A549 (cell line): Measurements from ENCODE around the gene UBTD1. TPM values are rescaled to one million over a fixed set of nuclear protein-coding genes. Genes with fewer than 3 reads are reported as not detected.

ENCODE experiments used
- ATAC-seq, 2 experiments: fragments of 200-7000 bp in 1 of 2; fragments of >200 bp in 1 of 2; cut with Nextera tagmentation in 1 of 2; cut with Tn5 transposase in 1 of 2; 3 replicates each; pipeline versions ENCODE4 v1.8.0 to v1.9.1; 2018 to 2020; ENCODE audit warnings: mild to moderate bottlenecking in 1 of 2, moderate library complexity in 1 of 2
- CTCF ChIA-PET: fragments of 300-600 bp; sonication (Branson Sonifier 250); formaldehyde crosslinking; extraction: SDS; loops from one replicate; lab custom pipeline; 2021; ENCODE audit warnings: antibody characterized with exemption, inconsistent platforms; lab: Yijun Ruan, JAX
- POLR2A ChIA-PET: fragments of 350-600 bp; formaldehyde crosslinking; extraction: SDS; loops from one replicate; lab custom pipeline; 2021; ENCODE audit warnings: antibody characterized with exemption, inconsistent platforms; lab: Yijun Ruan, JAX
- DNase-seq, 2 experiments: peaks; one replicate each; pipeline versions ENCODE4 v3.0.0 to v3.0.0-alpha.2; 2011 to 2016; ENCODE audit warnings: low read depth in 1 of 2, low spot score in 1 of 2
- FAIRE-seq: peaks from 2 replicates; lab custom pipeline; 2011; peaks lifted over from hg19 to GRCh38; lab: Jason Lieb, UNC
- H3K27ac ChIP-seq, 2 experiments: fragments of >200 bp; sonication (Bioruptor Twin); formaldehyde crosslinking; 3 replicates each; pipeline ENCODE4 v1.5.1; 2016 to 2017
- H3K4me1 ChIP-seq: fragments of >200 bp; sonication (Bioruptor Twin); formaldehyde crosslinking; 3 replicates; pipeline ENCODE4 v1.6.1; 2016
- H3K4me2 ChIP-seq: fragments of >200 bp; sonication (Bioruptor Twin); formaldehyde crosslinking; 3 replicates; pipeline ENCODE4 v1.6.1; 2016
- H3K4me3 ChIP-seq: fragments of >200 bp; sonication (Bioruptor Twin); formaldehyde crosslinking; 3 replicates; pipeline ENCODE4 v1.5.1; 2016
- H3K9me3 ChIP-seq: fragments of >200 bp; sonication (Bioruptor Twin); formaldehyde crosslinking; 3 replicates; pipeline ENCODE4 v1.6.1; 2016
- BHLHE40 ChIP-seq: IDR thresholded peaks from 2 replicates; pipeline ENCODE4 v1.6.1; 2012; ENCODE audit warnings: low read depth, low read length, inconsistent platforms
- CBX2 ChIP-seq: fragments of 200-600 bp; sonication (generic); IDR thresholded peaks from 2 replicates; pipeline ENCODE4 v1.6.1; 2016; ENCODE audit warnings: low read depth, mild to moderate bottlenecking, borderline replicate concordance
- CHD2 ChIP-seq: fragments of 150-350 bp; IDR thresholded peaks from 2 replicates; pipeline ENCODE4 v1.6.1; 2014; ENCODE audit warnings: low read length; ENCODE audit not compliant: partially characterized antibody
- CHD4 ChIP-seq: fragments of 200-600 bp; sonication (generic); IDR thresholded peaks from 2 replicates; pipeline ENCODE4 v1.6.1; 2016; ENCODE audit warnings: antibody characterized with exemption, mild to moderate bottlenecking, borderline replicate concordance
- EHF ChIP-seq: fragments of 250-450 bp; sonication (Bioruptor Pico); IDR thresholded peaks from 2 replicates; pipeline ENCODE4 v1.5.0; 2020; ENCODE audit warnings: mild to moderate bottlenecking
- ELK1 ChIP-seq: fragments of 150-350 bp; IDR thresholded peaks from 2 replicates; pipeline ENCODE4 v1.6.1; 2014; ENCODE audit warnings: low read depth, mild to moderate bottlenecking, low read length
- EP300 ChIP-seq, 2 experiments: fragments of >200 bp; sonication (Bioruptor Twin); formaldehyde crosslinking; IDR thresholded peaks; 2 replicates in 1 of 2; 3 replicates in 1 of 2; pipeline ENCODE4 v1.6.1; 2016 to 2017
- FOXS1 ChIP-seq: fragments of 250-450 bp; sonication (Bioruptor Pico); IDR thresholded peaks from 2 replicates; pipeline ENCODE4 v1.5.0; 2020; ENCODE audit warnings: mild to moderate bottlenecking, moderate library complexity
- HOXB5 ChIP-seq: fragments of 250-450 bp; sonication (Bioruptor Pico); IDR thresholded peaks from 2 replicates; pipeline ENCODE4 v1.5.0; 2020; ENCODE audit warnings: mild to moderate bottlenecking, moderate library complexity
- JUN ChIP-seq, 2 experiments: fragments of >200 bp; sonication (Bioruptor Twin); formaldehyde crosslinking; IDR thresholded peaks; 2 replicates in 1 of 2; 3 replicates in 1 of 2; pipeline ENCODE4 v1.6.1; 2016 to 2017
- MAZ ChIP-seq: fragments of 150-350 bp; IDR thresholded peaks from 2 replicates; pipeline ENCODE4 v1.6.1; 2014; ENCODE audit warnings: antibody characterized with exemption, low read depth, low read length, borderline replicate concordance
- NFE2L2 ChIP-seq: fragments of 150-350 bp; conservative IDR thresholded peaks from 2 replicates; pipeline ENCODE4 v1.6.1; 2014; ENCODE audit warnings: low read length
- PBX3 ChIP-seq: IDR thresholded peaks from 2 replicates; pipeline ENCODE4 v1.6.1; 2012
- PHF8 ChIP-seq: fragments of 200-600 bp; sonication (generic); IDR thresholded peaks from 2 replicates; pipeline ENCODE4 v1.6.1; 2016; ENCODE audit warnings: low read depth, mild to moderate bottlenecking, antibody characterized with exemption, moderate library complexity, borderline replicate concordance
- RNF2 ChIP-seq: fragments of 200-600 bp; sonication (generic); IDR thresholded peaks from 2 replicates; pipeline ENCODE4 v1.6.1; 2016; ENCODE audit warnings: low read depth, mild to moderate bottlenecking, antibody characterized with exemption, moderate library complexity, borderline replicate concordance
- SMC3 ChIP-seq: fragments of >200 bp; sonication (Bioruptor Twin); formaldehyde crosslinking; IDR thresholded peaks from 3 replicates; pipeline ENCODE4 v1.6.1; 2018; ENCODE audit warnings: inconsistent platforms
- TFCP2L1 ChIP-seq: fragments of 250-450 bp; sonication (Bioruptor Pico); IDR thresholded peaks from 2 replicates; pipeline ENCODE4 v1.5.0; 2021; ENCODE audit warnings: mild to moderate bottlenecking
- USF2 ChIP-seq: fragments of 450-650 bp; IDR thresholded peaks from 2 replicates; pipeline ENCODE4 v1.6.1; 2014; ENCODE audit warnings: antibody characterized with exemption
- ZFP36 ChIP-seq: fragments of 450-650 bp; IDR thresholded peaks from 2 replicates; pipeline ENCODE4 v1.6.1; 2014; ENCODE audit warnings: borderline replicate concordance; ENCODE audit not compliant: partially characterized antibody
- WGBS: methylation state at CpG from one replicate; pipeline ENCODE4 v1.1.6; 2017; ENCODE audit errors: missing lambda C conversion rate; 5-methylcytosine and 5-hydroxymethylcytosine counted together
- polyA plus RNA-seq, 4 experiments: library from polyadenylated mRNA; depleted of rRNA in 3 of 4; stranded (reverse); fragments of >200 nt; fragmentation: RNase III in 1 of 4; extraction: RNeasy Plus Mini Kit Qiagen cat#74134 plus additional on column Dnase treatment in 1 of 4; gene quantifications; 2 replicates in 3 of 4; 3 replicates in 1 of 4; pipeline ENCODE4 v1.2.3, GENCODE V29; 2011 to 2017
- TF ChIP-seq, protein P1 (sequence below): fragments of >200 bp; sonication (Bioruptor Twin); formaldehyde crosslinking; IDR thresholded peaks from 2 replicates; pipeline ENCODE4 v1.6.1; 2016
- TF ChIP-seq, protein P2 (sequence below): fragments of >200 bp; sonication (Bioruptor Twin); formaldehyde crosslinking; IDR thresholded peaks from 3 replicates; pipeline ENCODE4 v1.6.1; 2016
- TF ChIP-seq, protein P3 (sequence below): fragments of >200 bp; sonication (Bioruptor Twin); formaldehyde crosslinking; IDR thresholded peaks from 3 replicates; pipeline ENCODE4 v1.5.1; 2016

Gene UBTD1
- polyA plus RNA-seq, 2 of the 4 experiments (the other 2 are of a cell fraction) = 5.9 to 11.6 TPM

- H3K27ac ChIP-seq = no peak overlapping the region
- FAIRE-seq = no peak
- H3K4me1 ChIP-seq = peaks cover 4% of the 10 kb centered on the region; the same call in 2 of the 3 replicates
- H3K4me2 ChIP-seq = no peak overlapping the region
- DNase-seq = no peak
- CTCF ChIA-PET = interaction anchor here (1.1 to 12.9 kb wide), 10 partner anchors 8 to 155 kb away, joined by 3 to 218 read pairs (median 4); no protein-coding TSS in a partner anchor
- H3K9me3 ChIP-seq = no peaks in the 10 kb centered on the region
- POLR2A ChIA-PET = no interaction called here
- no peak for ATAC-seq
- H3K4me3 ChIP-seq = no peak overlapping the region
- 75% methylated on average over 7 of the region's 7 CpGs for WGBS
- no peak for TF ChIP-seq NFE2L2
- TF ChIP-seq ELK1 = no peak
- TF ChIP-seq SMC3 = no peak
- no peak for TF ChIP-seq PHF8
- no peak for TF ChIP-seq MAZ
- TF ChIP-seq PBX3 = no peak
- TF ChIP-seq JUN (IDR thresholded peaks at IDR 0.05) = no peak
Measured at GRCh38 chr10:97459933-97460332, 38.8 kb upstream of the UBTD1 start.

- Histone ChIP-seq H3K9me3 (no peaks in the 10 kb centered on the region), H3K4me1 (peaks cover 8% of the 10 kb centered on the region), H3K4me3 (no peak overlapping the region)
- 80% methylated on average over 2 of the region's 2 CpGs for WGBS
- ATAC-seq (no peak), FAIRE-seq (no peak)
- no peak for TF ChIP-seq HOXB5 (CRISPR knock-in tag)
- no peak for TF ChIP-seq PHF8
- TF ChIP-seq NFE2L2 = no peak
- TF ChIP-seq ZFP36 = no peak
- no peak for TF ChIP-seq TFCP2L1 (CRISPR knock-in tag)
- no peak for TF ChIP-seq FOXS1 (CRISPR knock-in tag)
- TF ChIP-seq EP300 (IDR thresholded peaks at IDR 0.05) = no peak
- no peak for TF ChIP-seq EHF (CRISPR knock-in tag)
- no peak for TF ChIP-seq CBX2
- TF ChIP-seq RNF2 = no peak
- no peak for TF ChIP-seq CHD2
- TF ChIP-seq SMC3 = no peak
- TF ChIP-seq, protein P1, sequence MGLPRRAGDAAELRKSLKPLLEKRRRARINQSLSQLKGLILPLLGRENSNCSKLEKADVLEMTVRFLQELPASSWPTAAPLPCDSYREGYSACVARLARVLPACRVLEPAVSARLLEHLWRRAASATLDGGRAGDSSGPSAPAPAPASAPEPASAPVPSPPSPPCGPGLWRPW = no peak
- no peak for TF ChIP-seq JUN (IDR thresholded peaks at IDR 0.05)
- no peak for TF ChIP-seq CHD4
- TF ChIP-seq BHLHE40 = no peak
- TF ChIP-seq, all 56 proteins: peak for 0
- no peak overlapping the region for H3K27ac ChIP-seq
- CTCF ChIA-PET = interaction anchor here (0.6 to 12.9 kb wide), 13 partner anchors 10 to 153 kb away, joined by 3 to 218 read pairs (median 6); partner anchors contain the start of gene ANKRD2
- no peak for DNase-seq
- H3K4me2 ChIP-seq = no peak overlapping the region
- POLR2A ChIA-PET = no interaction called here
Measured at GRCh38 chr10:97462309-97462708, 36.4 kb upstream of the UBTD1 start.

DNA sequence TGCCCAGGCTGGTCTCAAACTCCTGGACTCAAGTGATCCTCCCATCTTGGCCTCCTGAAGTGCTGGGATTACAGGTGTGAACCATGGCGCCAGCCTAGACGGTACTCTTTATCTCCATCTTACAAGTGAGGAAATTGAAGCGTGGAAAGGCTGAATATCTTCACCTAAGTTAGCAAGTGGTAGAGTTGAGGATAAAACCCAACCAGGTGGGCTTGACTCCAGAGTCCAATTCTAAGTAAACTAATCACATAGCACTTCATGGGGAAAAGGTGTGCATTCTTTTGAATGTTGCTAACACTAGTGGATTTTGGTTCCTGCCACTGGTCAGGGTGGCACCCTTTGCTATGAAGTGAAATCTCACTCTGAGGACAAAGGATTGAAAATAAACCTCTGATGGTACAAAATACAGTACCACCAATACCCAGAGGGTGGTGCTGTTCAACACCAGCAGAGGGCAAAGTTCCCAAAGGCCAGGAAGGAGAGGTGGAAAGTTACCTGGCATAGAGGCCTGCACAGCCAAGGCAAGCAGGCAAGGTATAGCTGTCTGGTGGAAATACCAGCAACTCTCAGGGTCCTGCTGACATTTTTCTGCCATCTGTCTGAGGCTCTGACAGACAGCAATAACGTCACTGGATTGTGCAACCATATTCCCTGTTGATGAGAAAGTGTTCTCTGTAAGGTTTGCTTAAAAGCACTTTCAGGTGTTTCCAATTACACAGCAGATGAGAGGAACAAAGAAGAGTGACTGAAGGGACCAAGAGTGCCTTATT, 35.2 kb upstream of the UBTD1 start:
- CTCF ChIA-PET = interaction anchor here (0.6 to 12.9 kb wide), 39 partner anchors 11 to 268 kb away, joined by 3 to 218 read pairs (median 4); partner anchors contain the start of gene ANKRD2
- no peak overlapping the region for H3K4me3 ChIP-seq
- peak overlapping the region in 1 of 2 experiments; percentile 10; a peak in 1 of 6 replicates for H3K27ac ChIP-seq
- ATAC-seq (peak; percentile 67 to 75; a peak in 5 of 6 replicates), DNase-seq (peak; percentile 62 to 63), FAIRE-seq (peak; percentile 76)
- WGBS = 58% methylated on average over 4 of the region's 4 CpGs
- no peaks in the 10 kb centered on the region for H3K9me3 ChIP-seq
- no peak overlapping the region for H3K4me2 ChIP-seq
- peaks cover 8% of the 10 kb centered on the region for H3K4me1 ChIP-seq
- POLR2A ChIA-PET = no interaction called here
- TF ChIP-seq ZFP36 (no peak), USF2 (no peak), NFE2L2 (no peak)
- TF ChIP-seq, protein P2, sequence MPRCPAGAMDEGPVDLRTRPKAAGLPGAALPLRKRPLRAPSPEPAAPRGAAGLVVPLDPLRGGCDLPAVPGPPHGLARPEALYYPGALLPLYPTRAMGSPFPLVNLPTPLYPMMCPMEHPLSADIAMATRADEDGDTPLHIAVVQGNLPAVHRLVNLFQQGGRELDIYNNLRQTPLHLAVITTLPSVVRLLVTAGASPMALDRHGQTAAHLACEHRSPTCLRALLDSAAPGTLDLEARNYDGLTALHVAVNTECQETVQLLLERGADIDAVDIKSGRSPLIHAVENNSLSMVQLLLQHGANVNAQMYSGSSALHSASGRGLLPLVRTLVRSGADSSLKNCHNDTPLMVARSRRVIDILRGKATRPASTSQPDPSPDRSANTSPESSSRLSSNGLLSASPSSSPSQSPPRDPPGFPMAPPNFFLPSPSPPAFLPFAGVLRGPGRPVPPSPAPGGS = no peak
- TF ChIP-seq, protein P3, sequence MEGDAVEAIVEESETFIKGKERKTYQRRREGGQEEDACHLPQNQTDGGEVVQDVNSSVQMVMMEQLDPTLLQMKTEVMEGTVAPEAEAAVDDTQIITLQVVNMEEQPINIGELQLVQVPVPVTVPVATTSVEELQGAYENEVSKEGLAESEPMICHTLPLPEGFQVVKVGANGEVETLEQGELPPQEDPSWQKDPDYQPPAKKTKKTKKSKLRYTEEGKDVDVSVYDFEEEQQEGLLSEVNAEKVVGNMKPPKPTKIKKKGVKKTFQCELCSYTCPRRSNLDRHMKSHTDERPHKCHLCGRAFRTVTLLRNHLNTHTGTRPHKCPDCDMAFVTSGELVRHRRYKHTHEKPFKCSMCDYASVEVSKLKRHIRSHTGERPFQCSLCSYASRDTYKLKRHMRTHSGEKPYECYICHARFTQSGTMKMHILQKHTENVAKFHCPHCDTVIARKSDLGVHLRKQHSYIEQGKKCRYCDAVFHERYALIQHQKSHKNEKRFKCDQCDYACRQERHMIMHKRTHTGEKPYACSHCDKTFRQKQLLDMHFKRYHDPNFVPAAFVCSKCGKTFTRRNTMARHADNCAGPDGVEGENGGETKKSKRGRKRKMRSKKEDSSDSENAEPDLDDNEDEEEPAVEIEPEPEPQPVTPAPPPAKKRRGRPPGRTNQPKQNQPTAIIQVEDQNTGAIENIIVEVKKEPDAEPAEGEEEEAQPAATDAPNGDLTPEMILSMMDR = peak; percentile 95
